GM18517 (cell line): ENCODE measurements around the gene C16orf74.

Experiments used
- ATAC-seq: cut with Tn5 transposase; IDR thresholded peaks from one replicate; pipeline ENCODE4 v1.9.1; 2021; ENCODE audit warnings: mild to moderate bottlenecking, moderate library complexity; ENCODE audit not compliant: unreplicated experiment

C16orf74 gene

DNA sequence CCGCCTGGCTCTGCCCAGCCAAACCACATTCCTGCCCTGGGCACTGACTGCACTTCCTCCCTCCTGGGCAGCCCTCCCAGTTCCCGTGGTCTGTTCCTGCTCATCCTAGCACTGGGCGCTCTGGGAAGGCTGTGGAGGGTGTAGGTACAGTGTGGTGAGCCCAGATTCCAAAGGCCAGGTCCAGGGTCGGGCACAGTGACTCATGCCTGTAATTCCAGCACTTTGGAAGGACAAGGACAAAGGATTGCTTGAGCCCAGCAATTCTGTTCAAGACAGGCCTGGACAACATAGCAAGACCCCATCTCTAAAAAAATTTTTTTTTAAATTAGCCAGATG lies 30.6 kb downstream of the C16orf74 start:
- ATAC-seq, result no peak

GRCh38 chr16:85719605-85720301 lies 31.1 kb downstream of the C16orf74 start:
- ATAC-seq, result no peak

GRCh38 chr16:85718682-85719081 lies 32.2 kb downstream of the C16orf74 start:
- no peak for ATAC-seq

DNA sequence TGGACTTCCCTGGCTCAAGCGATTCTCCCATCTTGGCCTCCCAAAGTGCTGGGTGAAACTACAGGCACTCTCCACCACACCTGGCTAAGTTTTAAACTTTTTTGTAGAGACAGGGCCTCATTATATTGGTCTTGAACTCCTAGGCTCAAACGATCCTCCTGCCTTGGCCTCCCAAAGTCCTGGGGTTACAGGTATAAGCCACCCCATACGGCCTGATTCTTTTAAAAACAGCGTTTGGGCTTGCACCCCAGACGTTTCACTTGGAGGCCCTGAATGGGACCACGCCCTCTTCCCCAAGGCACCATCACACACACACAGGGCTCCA lies 32.8 kb downstream of the C16orf74 start:
- ATAC-seq, result no peak

DNA sequence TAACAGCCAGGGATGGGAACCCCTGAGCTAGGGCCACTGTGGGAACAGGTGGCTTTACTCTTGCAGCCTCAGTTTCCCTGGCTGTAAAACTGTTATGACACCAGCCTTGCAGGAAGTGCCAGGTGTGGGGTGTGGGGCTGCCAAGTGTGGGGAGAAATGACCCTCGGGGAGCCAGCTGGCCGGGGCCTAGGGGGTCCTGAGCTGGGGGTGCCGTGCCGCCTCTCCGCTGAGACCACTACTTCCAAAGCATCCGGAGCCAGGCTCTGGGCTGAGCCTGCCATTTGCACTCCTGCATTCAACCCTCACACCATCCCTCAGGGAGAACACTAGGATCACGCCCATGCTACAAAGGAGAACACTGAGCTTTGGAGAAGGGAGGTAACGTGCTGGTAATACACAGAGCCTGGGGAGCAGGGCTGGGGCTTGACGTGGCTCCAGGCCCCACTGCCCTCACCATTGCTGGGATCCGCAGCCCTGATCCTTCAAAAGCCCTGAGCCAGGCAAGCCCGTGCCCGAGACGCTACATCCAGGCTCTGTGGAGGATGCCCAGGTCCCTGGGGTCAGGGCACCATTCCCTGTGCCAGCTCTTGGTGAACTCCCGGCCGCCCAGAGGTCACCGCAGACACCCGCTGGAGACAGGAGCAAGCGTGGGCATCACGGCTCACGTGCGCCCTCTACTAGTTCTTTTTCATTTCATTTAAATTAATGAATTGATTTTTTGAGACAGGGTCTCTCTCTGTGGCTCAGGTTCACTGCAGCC lies 33.3 kb downstream of the C16orf74 start:
- no peak for ATAC-seq

- ATAC-seq, result no peak
Measured at GRCh38 chr16:85716680-85717038, 34.2 kb downstream of the C16orf74 start.

DNA sequence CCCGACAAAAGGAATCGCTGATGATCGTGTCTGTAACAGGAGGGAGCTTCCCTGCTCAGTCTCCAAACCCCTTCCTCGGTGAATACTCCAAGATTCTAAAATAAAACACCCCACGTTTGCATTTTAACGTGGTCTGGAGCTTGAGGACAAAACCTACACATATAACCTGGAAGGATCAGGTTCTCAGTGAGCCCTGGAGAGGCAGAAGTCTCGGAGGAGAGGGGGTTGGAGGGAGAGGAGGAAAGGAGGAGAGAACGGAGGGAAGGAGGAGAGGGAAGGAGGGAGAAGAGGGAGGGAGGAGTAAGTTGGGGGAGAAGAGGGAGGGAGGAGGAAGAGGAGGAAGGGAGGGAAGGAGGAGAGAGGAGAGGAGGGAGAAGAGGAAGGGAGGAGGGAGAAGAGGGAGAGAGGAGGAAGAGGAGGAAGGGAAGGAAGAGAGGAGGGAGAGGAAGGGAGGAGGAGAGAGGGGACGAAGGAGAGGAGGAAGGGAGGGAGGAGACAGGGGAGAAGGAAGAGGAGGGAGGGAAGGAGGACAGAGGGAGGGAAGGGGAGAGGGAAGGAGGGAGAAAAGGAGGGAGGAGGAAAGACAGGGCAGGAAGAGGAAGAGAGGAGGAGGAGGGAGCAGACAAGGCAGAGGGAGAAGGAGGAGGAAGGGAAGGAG lies 34.7 kb downstream of the C16orf74 start:
- no peak for ATAC-seq

DNA sequence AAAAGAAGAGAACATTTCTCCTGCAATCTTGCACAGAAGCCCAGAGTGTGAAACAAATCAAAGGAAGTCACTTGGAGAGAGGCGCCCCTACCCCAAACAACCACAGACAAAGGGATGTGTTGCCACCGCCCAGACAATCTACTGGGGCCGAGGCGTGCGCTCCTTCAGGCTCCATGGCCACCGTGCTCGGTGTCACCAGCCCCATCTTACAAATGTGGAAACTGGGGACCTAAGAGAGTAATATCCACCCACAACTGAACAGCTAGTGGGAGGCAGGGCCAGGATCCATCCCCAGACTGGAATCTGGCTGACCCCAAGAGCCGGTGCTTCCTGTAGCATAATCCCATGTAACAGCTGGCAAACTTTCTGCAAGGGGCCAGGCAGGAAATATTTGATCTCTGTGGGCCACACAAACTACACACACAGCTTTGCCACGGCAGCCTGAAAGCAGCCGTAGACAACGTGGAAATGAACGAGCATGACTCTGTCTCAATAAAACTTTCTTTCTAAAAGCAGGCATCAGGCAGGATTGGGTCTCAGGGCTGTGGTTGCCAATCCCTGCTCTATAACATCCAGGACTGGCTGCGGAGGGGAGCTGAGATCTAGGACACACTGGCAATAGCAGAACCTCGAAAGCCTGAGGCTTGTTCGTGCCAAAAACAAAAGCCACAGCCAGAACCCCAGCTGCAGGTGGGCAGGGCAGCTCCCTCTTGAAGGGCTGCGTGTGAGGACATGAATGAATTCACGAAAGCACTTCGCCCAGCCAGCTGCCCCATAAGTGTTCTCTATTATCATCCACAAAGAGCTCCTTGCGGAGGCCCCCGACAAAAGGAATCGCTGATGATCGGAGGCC lies 35.5 kb downstream of the C16orf74 start:
- no peak for ATAC-seq

DNA sequence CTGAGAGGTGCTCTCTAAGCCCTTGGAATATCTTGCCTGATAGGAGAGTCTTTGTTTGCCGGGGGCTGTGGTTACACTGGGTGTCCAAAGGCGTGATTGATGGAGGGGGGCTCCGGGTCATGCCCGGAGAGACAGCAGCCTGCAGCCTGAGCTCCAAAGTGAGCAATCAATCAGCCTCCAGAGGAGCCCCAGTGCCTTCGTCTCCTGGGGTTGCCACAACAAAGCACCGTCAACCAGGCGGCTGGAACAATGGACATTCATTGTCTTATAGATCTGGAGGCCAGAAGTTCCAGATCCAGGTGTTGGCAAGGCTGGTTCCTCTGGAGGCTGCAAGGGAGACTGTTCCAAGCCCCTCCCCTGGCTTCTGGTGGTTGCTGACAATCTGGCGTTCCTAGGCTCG lies 38.1 kb downstream of the C16orf74 start:
- no peak for ATAC-seq

DNA sequence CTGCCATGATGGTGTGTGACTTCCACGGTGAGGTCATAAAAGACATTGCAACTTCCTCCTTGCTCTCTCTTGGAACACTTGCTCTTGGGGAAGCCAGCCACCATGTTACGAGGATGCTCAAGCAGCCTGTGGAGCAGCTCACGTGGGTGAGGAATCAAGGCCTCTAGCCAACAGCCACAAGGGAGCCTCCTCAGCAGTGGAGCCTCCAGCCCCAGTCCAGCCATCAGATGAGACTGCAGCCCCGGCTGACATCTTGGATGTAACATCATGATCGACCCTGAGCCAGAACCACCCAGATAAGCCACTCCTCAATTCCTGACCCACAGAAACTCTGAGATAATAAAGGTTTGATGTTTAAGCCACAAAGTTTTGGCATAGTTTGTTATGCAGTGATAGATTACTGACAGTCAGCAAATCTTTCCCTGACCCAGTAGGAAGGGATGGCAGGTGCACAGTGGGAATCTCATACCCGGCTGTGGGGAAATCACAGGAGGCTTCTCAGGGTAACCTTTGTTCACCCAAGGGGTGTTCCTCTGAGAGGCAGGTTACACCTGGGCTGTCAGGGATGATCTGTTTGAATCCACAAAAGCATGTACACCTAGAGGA lies 38.8 kb downstream of the C16orf74 start:
- ATAC-seq, result no peak

DNA sequence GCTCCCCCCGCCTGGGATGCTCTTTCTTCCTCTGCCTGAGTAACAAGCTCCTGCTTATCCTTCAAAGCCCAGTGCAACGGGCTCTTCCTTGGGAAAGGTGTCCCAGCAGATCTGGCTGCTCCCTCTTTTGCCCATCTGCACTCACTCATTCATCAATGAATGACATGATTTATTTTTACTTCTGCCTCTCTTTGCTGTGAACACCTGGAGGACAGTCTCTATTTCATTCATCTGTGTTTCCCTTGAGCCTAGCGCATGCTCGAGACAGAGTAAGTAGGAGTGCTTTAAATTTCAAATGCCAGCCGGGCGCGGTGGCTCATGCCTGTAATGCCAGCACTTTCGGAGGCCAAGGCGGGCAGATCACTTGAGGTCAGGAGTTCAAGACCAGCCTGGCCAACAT lies 40.2 kb downstream of the C16orf74 start:
- ATAC-seq, result no peak

DNA sequence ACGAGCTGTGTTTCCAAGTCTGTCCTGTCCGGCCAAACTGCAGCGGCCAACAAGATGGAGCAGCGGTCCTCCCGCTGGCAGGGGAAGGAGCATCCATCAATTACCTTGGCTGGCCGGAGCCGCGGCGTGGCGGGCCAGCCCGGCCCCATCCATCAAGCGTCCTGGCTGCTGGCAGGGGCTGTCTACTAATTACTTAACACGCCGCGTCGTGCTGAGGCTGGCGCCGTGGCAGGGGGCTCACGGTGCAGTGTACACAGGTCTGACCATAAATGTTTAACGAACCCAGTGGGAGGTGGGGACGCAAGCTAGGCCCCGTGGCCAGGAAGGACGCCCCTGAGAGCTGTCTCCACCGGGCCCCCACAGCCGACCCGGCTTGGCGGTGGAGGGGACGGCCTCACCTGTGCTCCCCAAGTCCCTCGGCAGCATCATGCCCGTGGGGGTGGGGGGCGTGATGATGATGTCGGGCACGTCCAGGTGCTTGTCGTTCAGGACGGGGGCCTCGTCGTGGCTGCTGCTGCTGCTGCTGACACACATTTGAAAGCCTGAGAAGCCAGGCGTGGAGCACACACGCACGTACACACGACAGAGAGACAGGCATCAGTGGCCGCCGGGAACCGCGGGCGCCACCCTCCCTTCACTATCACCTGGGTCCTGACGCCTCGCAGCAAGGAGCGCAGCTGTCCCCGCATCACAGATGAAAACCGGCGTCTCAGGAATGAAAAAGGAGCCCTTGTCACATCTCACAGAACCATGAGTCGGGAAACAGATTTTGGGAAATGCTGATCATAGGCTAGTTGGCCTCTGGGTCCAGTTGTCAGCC lies 40.9 kb downstream of the C16orf74 start:
- no peak for ATAC-seq

GRCh38 chr16:85708338-85708737 lies 42.6 kb downstream of the C16orf74 start:
- ATAC-seq, result no peak

GRCh38 chr16:85707528-85708095 lies 43.3 kb downstream of the C16orf74 start:
- no peak for ATAC-seq

GRCh38 chr16:85706449-85707034 lies 44.4 kb downstream of the C16orf74 start:
- no peak for ATAC-seq

- ATAC-seq, result no peak
Measured at GRCh38 chr16:85704900-85705846, 45.7 kb downstream of the C16orf74 start.

- no peak for ATAC-seq
Measured at GRCh38 chr16:85704011-85704410, 46.9 kb downstream of the C16orf74 start.

DNA sequence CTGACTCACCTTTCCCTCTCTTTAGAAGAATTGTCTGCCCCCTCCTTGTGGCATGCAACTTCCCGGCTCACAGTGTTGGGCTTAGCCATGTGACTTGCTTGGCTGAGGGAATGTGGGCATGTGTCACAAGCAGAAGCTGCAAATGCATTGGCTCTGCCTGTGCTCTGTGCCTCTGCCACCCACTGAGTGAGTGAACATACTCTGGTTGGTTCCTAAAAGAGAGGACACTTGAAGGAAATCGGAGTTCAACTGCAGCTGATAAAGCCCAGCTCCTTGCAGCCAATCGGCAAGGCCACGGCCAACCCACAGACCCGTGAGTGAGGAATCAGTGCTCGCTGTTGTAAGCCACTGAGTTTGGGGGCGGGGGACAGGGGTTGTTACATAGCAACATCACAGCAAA lies 51.3 kb downstream of the C16orf74 start:
- ATAC-seq, result no peak
